Measurements from ENCODE around the gene P2RX4.
"Not testable (repeated sequence)": the region's sequence is repeated elsewhere in the genome, so short reads cannot be mapped to it uniquely, and the experiment has no call there.

DNA sequence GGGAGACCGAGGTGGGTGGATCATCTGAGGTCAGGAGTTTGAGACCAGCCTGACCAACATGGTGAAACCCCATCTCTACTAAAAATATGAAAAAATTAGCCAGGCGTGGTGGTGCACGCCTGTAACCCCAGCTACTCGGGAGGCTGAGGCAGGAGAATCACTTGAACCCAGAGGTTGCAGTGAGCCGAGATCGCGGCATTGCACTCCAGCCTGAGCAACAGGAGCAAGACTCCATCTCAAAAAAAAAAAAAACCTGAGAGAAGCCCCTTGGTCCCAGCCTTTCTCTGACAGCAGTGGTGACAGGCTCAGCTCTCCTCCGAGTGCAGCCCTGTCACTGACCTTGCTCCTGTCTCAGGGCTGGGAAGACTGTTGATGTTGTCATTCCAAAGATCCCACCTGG is 16.9 kb downstream of the P2RX4 start:
- TF ChIP-seq, protein P1, sequence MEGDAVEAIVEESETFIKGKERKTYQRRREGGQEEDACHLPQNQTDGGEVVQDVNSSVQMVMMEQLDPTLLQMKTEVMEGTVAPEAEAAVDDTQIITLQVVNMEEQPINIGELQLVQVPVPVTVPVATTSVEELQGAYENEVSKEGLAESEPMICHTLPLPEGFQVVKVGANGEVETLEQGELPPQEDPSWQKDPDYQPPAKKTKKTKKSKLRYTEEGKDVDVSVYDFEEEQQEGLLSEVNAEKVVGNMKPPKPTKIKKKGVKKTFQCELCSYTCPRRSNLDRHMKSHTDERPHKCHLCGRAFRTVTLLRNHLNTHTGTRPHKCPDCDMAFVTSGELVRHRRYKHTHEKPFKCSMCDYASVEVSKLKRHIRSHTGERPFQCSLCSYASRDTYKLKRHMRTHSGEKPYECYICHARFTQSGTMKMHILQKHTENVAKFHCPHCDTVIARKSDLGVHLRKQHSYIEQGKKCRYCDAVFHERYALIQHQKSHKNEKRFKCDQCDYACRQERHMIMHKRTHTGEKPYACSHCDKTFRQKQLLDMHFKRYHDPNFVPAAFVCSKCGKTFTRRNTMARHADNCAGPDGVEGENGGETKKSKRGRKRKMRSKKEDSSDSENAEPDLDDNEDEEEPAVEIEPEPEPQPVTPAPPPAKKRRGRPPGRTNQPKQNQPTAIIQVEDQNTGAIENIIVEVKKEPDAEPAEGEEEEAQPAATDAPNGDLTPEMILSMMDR (conservative IDR thresholded peaks at IDR 0.05) = not testable (repeated sequence)
- not testable (repeated sequence) for TF ChIP-seq EZH2 (IDR thresholded peaks at IDR 0.05; ENCODE audit: low read depth)

Measured in PC-9 (cell line).